ENCODE measurements around the gene CHSY1.

GRCh38 chr15:101198800-101199199 is 53.0 kb downstream of the CHSY1 start:
- TF ChIP-seq AFF4 (CRISPR knock-in tag; IDR thresholded peaks at IDR 0.05; ENCODE audit: borderline replicate concordance): no peak
- no peak for TF ChIP-seq TEAD4 (CRISPR knock-in tag; IDR thresholded peaks at IDR 0.05)
- TF ChIP-seq EMX1 (CRISPR knock-in tag; IDR thresholded peaks at IDR 0.05): no peak
- TF ChIP-seq GABPB1 (CRISPR knock-in tag; IDR thresholded peaks at IDR 0.05): no peak
- no peak for TF ChIP-seq CTCF (IDR thresholded peaks at IDR 0.05)
- TF ChIP-seq MYBL2 (CRISPR knock-in tag; IDR thresholded peaks at IDR 0.05): no peak
- TF ChIP-seq OVOL2 (CRISPR knock-in tag; IDR thresholded peaks at IDR 0.05; ENCODE audit: borderline replicate concordance): no peak
- no peak for TF ChIP-seq USF1 (CRISPR knock-in tag; IDR thresholded peaks at IDR 0.05)
- no peak for TF ChIP-seq PREB (CRISPR knock-in tag; IDR thresholded peaks at IDR 0.05; ENCODE audit: borderline replicate concordance)
- TF ChIP-seq E2F1 (CRISPR knock-in tag; IDR thresholded peaks at IDR 0.05): no peak
- TF ChIP-seq ZNF671 (CRISPR knock-in tag; IDR thresholded peaks at IDR 0.05): no peak

All from WTC11 (cell line).